A549 (cell line): ENCODE data around the gene ZNF32. TPM values are rescaled to one million over a fixed set of nuclear protein-coding genes. Genes with fewer than 3 reads are reported as not detected.

Source experiments
- ATAC-seq, 2 experiments: fragments of 200-7000 bp in 1 of 2; fragments of >200 bp in 1 of 2; cut with Nextera tagmentation in 1 of 2; cut with Tn5 transposase in 1 of 2; 3 replicates each; pipeline versions ENCODE4 v1.8.0 to v1.9.1; 2018 to 2020; ENCODE audit warnings: mild to moderate bottlenecking in 1 of 2, moderate library complexity in 1 of 2
- CTCF ChIA-PET: fragments of 300-600 bp; sonication (Branson Sonifier 250); formaldehyde crosslinking; extraction: SDS; loops from one replicate; lab custom pipeline; 2021; ENCODE audit warnings: antibody characterized with exemption, inconsistent platforms; lab: Yijun Ruan, JAX
- POLR2A ChIA-PET: fragments of 350-600 bp; formaldehyde crosslinking; extraction: SDS; loops from one replicate; lab custom pipeline; 2021; ENCODE audit warnings: antibody characterized with exemption, inconsistent platforms; lab: Yijun Ruan, JAX
- DNase-seq, 2 experiments: peaks; one replicate each; pipeline versions ENCODE4 v3.0.0 to v3.0.0-alpha.2; 2011 to 2016; ENCODE audit warnings: low read depth in 1 of 2, low spot score in 1 of 2
- FAIRE-seq: peaks from 2 replicates; lab custom pipeline; 2011; peaks lifted over from hg19 to GRCh38; lab: Jason Lieb, UNC
- H3K27ac ChIP-seq, 2 experiments: fragments of >200 bp; sonication (Bioruptor Twin); formaldehyde crosslinking; 3 replicates each; pipeline ENCODE4 v1.5.1; 2016 to 2017
- H3K4me1 ChIP-seq: fragments of >200 bp; sonication (Bioruptor Twin); formaldehyde crosslinking; 3 replicates; pipeline ENCODE4 v1.6.1; 2016
- H3K4me2 ChIP-seq: fragments of >200 bp; sonication (Bioruptor Twin); formaldehyde crosslinking; 3 replicates; pipeline ENCODE4 v1.6.1; 2016
- H3K4me3 ChIP-seq: fragments of >200 bp; sonication (Bioruptor Twin); formaldehyde crosslinking; 3 replicates; pipeline ENCODE4 v1.5.1; 2016
- H3K9me3 ChIP-seq: fragments of >200 bp; sonication (Bioruptor Twin); formaldehyde crosslinking; 3 replicates; pipeline ENCODE4 v1.6.1; 2016
- ATOH8 ChIP-seq: fragments of 250-450 bp; sonication (Bioruptor Pico); IDR thresholded peaks from 2 replicates; pipeline ENCODE4 v1.5.0; 2020; ENCODE audit warnings: low read depth, mild to moderate bottlenecking, moderate library complexity
- BCL3 ChIP-seq: fragments of >200 bp; sonication (Bioruptor Twin); formaldehyde crosslinking; IDR thresholded peaks from 3 replicates; pipeline ENCODE4 v1.6.1; 2016
- CTCF ChIP-seq: fragments of >200 bp; sonication (Bioruptor Twin); formaldehyde crosslinking; IDR thresholded peaks from 3 replicates; pipeline ENCODE4 v1.5.1; 2016
- ESRRA ChIP-seq: fragments of 150-350 bp; IDR thresholded peaks from 2 replicates; pipeline ENCODE4 v1.6.1; 2014; ENCODE audit warnings: mild to moderate bottlenecking, low read length, borderline replicate concordance
- FOSB ChIP-seq: fragments of 250-450 bp; sonication (Bioruptor Pico); IDR thresholded peaks from 2 replicates; pipeline ENCODE4 v1.5.0; 2020; ENCODE audit warnings: mild to moderate bottlenecking, moderate library complexity
- FOXS1 ChIP-seq: fragments of 250-450 bp; sonication (Bioruptor Pico); IDR thresholded peaks from 2 replicates; pipeline ENCODE4 v1.5.0; 2020; ENCODE audit warnings: mild to moderate bottlenecking, moderate library complexity
- HDAC2 ChIP-seq: fragments of 200-600 bp; sonication (generic); IDR thresholded peaks from 2 replicates; pipeline ENCODE4 v1.6.1; 2016
- HES2 ChIP-seq: fragments of >200 bp; sonication (Bioruptor Twin); formaldehyde crosslinking; IDR thresholded peaks from 2 replicates; pipeline ENCODE4 v1.6.1; 2016
- HMGXB4 ChIP-seq: fragments of 250-450 bp; sonication (Bioruptor Pico); IDR thresholded peaks from 2 replicates; pipeline ENCODE4 v1.5.0; 2021; ENCODE audit warnings: mild to moderate bottlenecking, moderate library complexity, borderline replicate concordance
- HOXA7 ChIP-seq: fragments of 250-450 bp; sonication (Bioruptor Pico); IDR thresholded peaks from 2 replicates; pipeline ENCODE4 v1.5.0; 2020; ENCODE audit warnings: mild to moderate bottlenecking, moderate library complexity
- JUN ChIP-seq, 2 experiments: fragments of >200 bp; sonication (Bioruptor Twin); formaldehyde crosslinking; IDR thresholded peaks; 2 replicates in 1 of 2; 3 replicates in 1 of 2; pipeline ENCODE4 v1.6.1; 2016 to 2017
- JUNB ChIP-seq: fragments of >200 bp; sonication (Bioruptor Twin); formaldehyde crosslinking; IDR thresholded peaks from 2 replicates; pipeline ENCODE4 v1.6.1; 2016
- KDM5A ChIP-seq: fragments of 200-600 bp; sonication (generic); IDR thresholded peaks from 2 replicates; pipeline ENCODE4 v1.6.1; 2016; ENCODE audit warnings: antibody characterized with exemption, mild to moderate bottlenecking
- MAX ChIP-seq: IDR thresholded peaks from 2 replicates; pipeline ENCODE4 v1.6.1; 2012
- MYC ChIP-seq: IDR thresholded peaks from 2 replicates; pipeline ENCODE4 v1.6.1; 2012; ENCODE audit warnings: mild to moderate bottlenecking, inconsistent platforms, low read length, improper control_type of control experiment, borderline replicate concordance
- PHF8 ChIP-seq: fragments of 200-600 bp; sonication (generic); IDR thresholded peaks from 2 replicates; pipeline ENCODE4 v1.6.1; 2016; ENCODE audit warnings: low read depth, mild to moderate bottlenecking, antibody characterized with exemption, moderate library complexity, borderline replicate concordance
- POLR2A ChIP-seq: IDR thresholded peaks from 2 replicates; pipeline ENCODE4 v1.6.1; 2012; ENCODE audit warnings: mild to moderate bottlenecking, low read length
- RAD21 ChIP-seq, 2 experiments: fragments of >200 bp in 1 of 2; sonication (Bioruptor Twin) in 1 of 2; formaldehyde crosslinking in 1 of 2; IDR thresholded peaks in 1 of 2; conservative IDR thresholded peaks in 1 of 2; 2 replicates in 1 of 2; 3 replicates in 1 of 2; pipeline ENCODE4 v1.6.1; 2012 to 2018; ENCODE audit warnings: inconsistent platforms in 1 of 2
- RARB ChIP-seq: fragments of 250-450 bp; sonication (Bioruptor Pico); IDR thresholded peaks from 2 replicates; pipeline ENCODE4 v1.8.0; 2021; ENCODE audit warnings: mild to moderate bottlenecking, moderate library complexity
- RFX5 ChIP-seq: fragments of 450-650 bp; IDR thresholded peaks from 2 replicates; pipeline ENCODE4 v1.7.1; 2014; ENCODE audit warnings: antibody characterized with exemption, mild to moderate bottlenecking, moderate library complexity
- SREBF2 ChIP-seq: fragments of 450-650 bp; IDR thresholded peaks from 2 replicates; pipeline ENCODE4 v1.6.1; 2014; ENCODE audit warnings: mild to moderate bottlenecking, moderate library complexity
- TFCP2L1 ChIP-seq: fragments of 250-450 bp; sonication (Bioruptor Pico); IDR thresholded peaks from 2 replicates; pipeline ENCODE4 v1.5.0; 2021; ENCODE audit warnings: mild to moderate bottlenecking
- TP53 ChIP-seq: fragments of 250-450 bp; sonication (Bioruptor Pico); IDR thresholded peaks from 2 replicates; pipeline ENCODE4 v1.5.0; 2021; ENCODE audit warnings: mild to moderate bottlenecking, moderate library complexity
- USF2 ChIP-seq: fragments of 450-650 bp; IDR thresholded peaks from 2 replicates; pipeline ENCODE4 v1.6.1; 2014; ENCODE audit warnings: antibody characterized with exemption
- ZC3H11A ChIP-seq: fragments of 450-650 bp; IDR thresholded peaks from 2 replicates; pipeline ENCODE4 v1.6.1; 2014; ENCODE audit warnings: antibody characterized with exemption, mild to moderate bottlenecking
- ZFP36 ChIP-seq: fragments of 450-650 bp; IDR thresholded peaks from 2 replicates; pipeline ENCODE4 v1.6.1; 2014; ENCODE audit warnings: borderline replicate concordance; ENCODE audit not compliant: partially characterized antibody
- WGBS: methylation state at CpG from one replicate; pipeline ENCODE4 v1.1.6; 2017; ENCODE audit errors: missing lambda C conversion rate; 5-methylcytosine and 5-hydroxymethylcytosine counted together
- polyA plus RNA-seq, 4 experiments: library from polyadenylated mRNA; depleted of rRNA in 3 of 4; stranded (reverse); fragments of >200 nt; fragmentation: RNase III in 1 of 4; extraction: RNeasy Plus Mini Kit Qiagen cat#74134 plus additional on column Dnase treatment in 1 of 4; gene quantifications; 2 replicates in 3 of 4; 3 replicates in 1 of 4; pipeline ENCODE4 v1.2.3, GENCODE V29; 2011 to 2017

The ZNF32 gene
- polyA plus RNA-seq, 2 of the 4 experiments (the other 2 are of a cell fraction), result 21.4 to 38.2 TPM

GRCh38 chr10:43667761-43668386 is 19.2 kb upstream of the ZNF32 start:
- CTCF ChIA-PET, result interaction anchor here (1.3 to 1.5 kb wide), 2 partner anchors 718 to 1196 kb away, joined by 3 to 6 read pairs; no protein-coding TSS in a partner anchor
- no peaks in the 10 kb centered on the region for H3K4me1 ChIP-seq
- no peak overlapping the region for H3K27ac ChIP-seq
- no peak overlapping the region for H3K4me3 ChIP-seq
- FAIRE-seq, result no peak
- 0 out of 3 replicates have a peak, but pooled peaks cover 4% of the 10 kb centered on the region for H3K9me3 ChIP-seq
- DNase-seq, result no peak
- 79% methylated on average over 32 of the region's 36 CpGs for WGBS
- ATAC-seq, result no peak
- H3K4me2 ChIP-seq, result peak overlapping the region; percentile 60; the same call in 1 of the 3 replicates
- POLR2A ChIA-PET, result no interaction called here
- no peak for TF ChIP-seq SREBF2
- TF ChIP-seq JUNB, result no peak
- TF ChIP-seq TFCP2L1, result no peak
- TF ChIP-seq MAX, result no peak
- no peak for TF ChIP-seq RFX5
- no peak for TF ChIP-seq FOXS1
- TF ChIP-seq ESRRA, result no peak
- no peak for TF ChIP-seq BCL3
- TF ChIP-seq HOXA7 (CRISPR knock-in tag), result no peak
- TF ChIP-seq FOSB, result no peak
- TF ChIP-seq USF2, result no peak
- no peak for TF ChIP-seq PHF8
- no peak for TF ChIP-seq RAD21 (conservative IDR thresholded peaks at IDR 0.05 in 1 of 2, IDR thresholded peaks at IDR 0.05 in 1 of 2)
- TF ChIP-seq POLR2A, result no peak
- no peak for TF ChIP-seq ZFP36
- no peak for TF ChIP-seq MYC
- no peak for TF ChIP-seq JUN (IDR thresholded peaks at IDR 0.05)

- Histone ChIP-seq H3K4me2 (peak overlapping the region; percentile 60; the same call in 1 of the 3 replicates), H3K4me1 (no peaks in the 10 kb centered on the region), H3K4me3 (no peak overlapping the region)
- CTCF ChIA-PET, result interaction anchor here (1.3 to 1.5 kb wide), 2 partner anchors 718 to 1197 kb away, joined by 3 to 6 read pairs; no protein-coding TSS in a partner anchor
- no peak for TF ChIP-seq RARB
- TF ChIP-seq CTCF, result peak; percentile 16; the same call in 1 of the 3 replicates
- TF ChIP-seq, all 56 proteins: peak for 1
- peak; percentile 78 to 89 for ATAC-seq
- 0 out of 3 replicates have a peak, but pooled peaks cover 8% of the 10 kb centered on the region for H3K9me3 ChIP-seq
- no peak for FAIRE-seq
- 34% methylated on average over 25 of the region's 35 CpGs for WGBS
- peak; percentile 24 to 55 for DNase-seq
- POLR2A ChIA-PET, result no interaction called here
- H3K27ac ChIP-seq, result no peak overlapping the region
Measured at GRCh38 chr10:43667317-43667731, 18.6 kb upstream of the ZNF32 start.

GRCh38 chr10:43666552-43666951 is 17.9 kb upstream of the ZNF32 start:
- H3K27ac ChIP-seq, result no peak overlapping the region
- DNase-seq (no peak), FAIRE-seq (no peak), ATAC-seq (no peak)
- no peak overlapping the region for H3K4me2 ChIP-seq
- H3K4me1 ChIP-seq, result no peaks in the 10 kb centered on the region
- H3K9me3 ChIP-seq, result 0 out of 3 replicates have a peak, but pooled peaks cover 8% of the 10 kb centered on the region
- ChIA-PET POLR2A (no interaction called here), CTCF (interaction anchor here (1.3 to 1.5 kb wide), 2 partner anchors 719 to 1198 kb away, joined by 3 to 6 read pairs; no protein-coding TSS in a partner anchor)
- H3K4me3 ChIP-seq, result no peak overlapping the region
- 39% methylated on average over 9 of the region's 9 CpGs for WGBS
- no peak for TF ChIP-seq TFCP2L1
- no peak for TF ChIP-seq HDAC2
- no peak for TF ChIP-seq ZC3H11A
- TF ChIP-seq HES2, result no peak
- no peak for TF ChIP-seq KDM5A
- TF ChIP-seq TP53, result no peak
- no peak for TF ChIP-seq ATOH8 (CRISPR knock-in tag)
- no peak for TF ChIP-seq BCL3
- TF ChIP-seq HMGXB4 (CRISPR knock-in tag), result no peak
